HG03460 (cell line): ENCODE results near the gene GALNT18.

Source experiments
- ATAC-seq: cut with Tn5 transposase; IDR thresholded peaks from one replicate; pipeline ENCODE4 v1.9.1; 2021; ENCODE audit not compliant: unreplicated experiment

Gene GALNT18

GRCh38 chr11:11416917-11417316, 204.9 kb downstream of the GALNT18 start:
- no peak for ATAC-seq

GRCh38 chr11:11416502-11416901, 205.3 kb downstream of the GALNT18 start:
- no peak for ATAC-seq

- no peak for ATAC-seq
Observed at GRCh38 chr11:11415901-11416300, 205.9 kb downstream of the GALNT18 start.

GRCh38 chr11:11414996-11415395, 206.8 kb downstream of the GALNT18 start:
- ATAC-seq, result no peak

GRCh38 chr11:11413776-11414175, 208.0 kb downstream of the GALNT18 start:
- ATAC-seq, result no peak

GRCh38 chr11:11411401-11411985, 210.3 kb downstream of the GALNT18 start:
- ATAC-seq, result no peak

- no peak for ATAC-seq
Observed at GRCh38 chr11:11409901-11410300, 211.9 kb downstream of the GALNT18 start.

GRCh38 chr11:11409224-11409623, 212.6 kb downstream of the GALNT18 start:
- no peak for ATAC-seq

GRCh38 chr11:11408436-11409221, 213.2 kb downstream of the GALNT18 start:
- ATAC-seq, result no peak

- no peak for ATAC-seq
Observed at GRCh38 chr11:11407763-11408084, 214.1 kb downstream of the GALNT18 start.

GRCh38 chr11:11407065-11407762, 214.6 kb downstream of the GALNT18 start:
- no peak for ATAC-seq

- no peak for ATAC-seq
Observed at GRCh38 chr11:11406652-11407051, 215.2 kb downstream of the GALNT18 start.

GRCh38 chr11:11403763-11404725, 217.8 kb downstream of the GALNT18 start:
- ATAC-seq, result no peak

GRCh38 chr11:11401960-11402535, 219.8 kb downstream of the GALNT18 start:
- no peak for ATAC-seq

GRCh38 chr11:11400635-11401232, 221.1 kb downstream of the GALNT18 start:
- no peak for ATAC-seq

- ATAC-seq, result no peak
Observed at GRCh38 chr11:11400121-11400520, 221.7 kb downstream of the GALNT18 start.

GRCh38 chr11:11397781-11398180, 224.0 kb downstream of the GALNT18 start:
- ATAC-seq, result no peak

GRCh38 chr11:11397036-11397415, 224.8 kb downstream of the GALNT18 start:
- ATAC-seq, result no peak

- ATAC-seq, result no peak
Observed at GRCh38 chr11:11396301-11397035, 225.3 kb downstream of the GALNT18 start.

GRCh38 chr11:11395126-11395525, 226.7 kb downstream of the GALNT18 start:
- no peak for ATAC-seq
